Measurements from ENCODE around the gene ERCC1. TPM values are rescaled to one million over a fixed set of nuclear protein-coding genes. Genes with fewer than 3 reads are reported as not detected.
A peak's percentile ranks its signal among the peaks of the same experiment; 100 is the strongest.

ERCC1 gene
- total and polyA plus RNA-seq, 2 of the 13 experiments (the other 11 are each of a cell fraction or from before 2014, with no cell fraction given) = 40.0 to 66.4 TPM

- TF ChIP-seq PRDM15 (CRISPR knock-in tag; IDR thresholded peaks at IDR 0.05) (peak; percentile 80), ZNF33B (CRISPR knock-in tag; IDR thresholded peaks at IDR 0.05) (0 out of 2 replicates have a peak, but pooled peaks have one; percentile 19), BCL6 (CRISPR knock-in tag; IDR thresholded peaks at IDR 0.05) (no peak), HMGXB4 (CRISPR knock-in tag; IDR thresholded peaks at IDR 0.05; ENCODE audit: borderline replicate concordance in 1 of 2, low read depth in 1 of 2) (peak; percentile 55 to 81; a peak in 3 of 4 replicates), KLF9 (CRISPR knock-in tag; IDR thresholded peaks at IDR 0.05; ENCODE audit: low read depth) (no peak), HHEX (CRISPR knock-in tag; IDR thresholded peaks at IDR 0.05) (no peak), ZKSCAN1 (IDR thresholded peaks at IDR 0.05; ENCODE audit: low read length) (no peak), POLR2A (IDR thresholded peaks at IDR 0.05; ENCODE audit: insufficient read depth in 1 of 2, low read depth in 2 of 2, low read length in 2 of 2) (no peak), TEAD2 (CRISPR knock-in tag; IDR thresholded peaks at IDR 0.05) (no peak), RAD21 (CRISPR knock-in tag; IDR thresholded peaks at IDR 0.05) (peak; percentile 51; the same call in 1 of the 2 replicates), MYPOP (CRISPR knock-in tag; IDR thresholded peaks at IDR 0.05) (no peak), JUNB (CRISPR knock-in tag; IDR thresholded peaks at IDR 0.05; ENCODE audit: borderline replicate concordance) (no peak), AKAP8 (CRISPR knock-in tag; IDR thresholded peaks at IDR 0.05) (no peak), ZNF275 (CRISPR knock-in tag; IDR thresholded peaks at IDR 0.05; ENCODE audit: borderline replicate concordance) (0 out of 2 replicates have a peak, but pooled peaks have one; percentile 4), NFATC3 (CRISPR knock-in tag; IDR thresholded peaks at IDR 0.05) (no peak), ZNF777 (CRISPR knock-in tag; IDR thresholded peaks at IDR 0.05) (no peak), ZNF18 (CRISPR knock-in tag; IDR thresholded peaks at IDR 0.05; ENCODE audit: insufficient replicate concordance) (no peak), MYC (CRISPR knock-in tag; IDR thresholded peaks at IDR 0.05; ENCODE audit: borderline replicate concordance) (peak; percentile 17; the same call in 1 of the 2 replicates), MTERF4 (CRISPR knock-in tag; IDR thresholded peaks at IDR 0.05) (no peak)
Observed at GRCh38 chr19:45403781-45404556, 19.7 kb downstream of the ERCC1 start (continued).
